HG02588 (cell line): ENCODE results near the gene ASTN1.

ENCODE experiments used
- ATAC-seq: cut with Tn5 transposase; IDR thresholded peaks from one replicate; pipeline ENCODE4 v1.9.1; 2021; ENCODE audit warnings: mild to moderate bottlenecking, moderate library complexity; ENCODE audit not compliant: unreplicated experiment

Gene ASTN1

GRCh38 chr1:176996456-176997090 lies 167.9 kb downstream of the ASTN1 start:
- ATAC-seq: no peak

DNA sequence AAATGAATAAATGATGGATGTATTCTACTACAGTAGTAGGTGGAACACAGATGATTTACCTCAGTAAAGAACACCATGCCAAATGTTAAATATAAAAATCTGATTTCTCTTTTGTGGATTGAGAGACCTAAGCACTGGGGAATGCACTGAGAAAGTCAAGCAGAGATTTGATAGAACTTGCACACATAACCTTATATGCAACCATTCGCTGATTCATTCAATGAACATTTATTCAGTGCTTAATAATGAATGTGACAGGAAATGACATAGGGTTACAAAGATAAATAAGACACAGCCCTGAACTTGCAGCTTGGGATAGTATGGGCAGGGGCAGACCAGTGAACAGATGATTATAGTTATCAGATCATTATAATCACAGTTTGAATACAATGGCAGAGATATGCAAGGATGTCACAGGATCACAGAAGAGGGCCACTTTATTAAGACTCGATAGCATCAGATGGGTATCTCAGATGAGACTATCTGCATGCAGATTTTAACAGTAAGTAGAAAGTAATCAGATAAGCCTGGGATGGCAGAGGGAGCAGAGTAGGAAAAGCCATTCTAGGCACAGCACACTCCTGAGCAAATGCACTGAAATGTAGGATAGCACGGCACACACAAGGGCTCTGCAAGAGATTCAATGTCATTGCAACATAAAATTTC lies 169.4 kb downstream of the ASTN1 start:
- ATAC-seq: no peak

DNA sequence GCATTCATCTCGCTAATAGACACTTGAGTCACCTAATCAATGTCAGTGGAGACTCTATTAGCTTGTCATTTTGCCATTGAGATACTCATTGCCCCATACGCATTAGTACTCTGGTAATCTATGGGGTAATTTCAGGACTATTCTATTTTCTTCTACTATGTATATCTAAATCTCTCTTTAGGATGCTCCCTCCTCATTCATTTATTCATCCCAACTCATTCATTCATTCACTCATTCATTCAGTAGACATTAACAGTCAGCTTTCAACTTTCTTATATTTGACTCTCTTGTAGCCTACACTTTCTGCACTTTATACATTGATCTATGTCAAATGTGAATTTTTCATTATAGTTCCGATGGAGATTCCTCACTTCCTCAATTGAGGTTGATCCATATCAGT lies 170.9 kb downstream of the ASTN1 start:
- ATAC-seq: no peak

DNA sequence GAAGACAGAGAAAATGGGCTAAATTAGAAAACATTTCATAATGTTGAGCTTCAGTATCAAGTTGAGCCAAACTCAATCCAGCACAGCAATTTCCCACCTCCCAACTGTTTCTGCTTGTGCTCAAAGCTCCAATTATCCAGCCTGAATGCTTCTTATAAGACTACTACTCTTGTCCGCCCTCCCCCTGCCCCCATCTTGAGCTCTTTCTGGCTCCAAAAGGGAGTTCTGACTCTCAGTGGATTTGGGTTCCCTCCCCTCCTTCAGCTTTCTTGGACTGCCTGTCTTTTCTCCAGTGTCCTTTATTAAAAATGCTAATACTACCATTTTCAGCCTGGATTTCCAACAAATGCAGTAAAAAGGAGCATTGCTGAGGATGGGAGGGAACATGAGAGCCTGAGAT lies 174.8 kb downstream of the ASTN1 start:
- ATAC-seq: no peak

- no peak for ATAC-seq
Measured at GRCh38 chr1:176989023-176989422, 175.5 kb downstream of the ASTN1 start.

GRCh38 chr1:176987016-176987415 lies 177.5 kb downstream of the ASTN1 start:
- no peak for ATAC-seq

DNA sequence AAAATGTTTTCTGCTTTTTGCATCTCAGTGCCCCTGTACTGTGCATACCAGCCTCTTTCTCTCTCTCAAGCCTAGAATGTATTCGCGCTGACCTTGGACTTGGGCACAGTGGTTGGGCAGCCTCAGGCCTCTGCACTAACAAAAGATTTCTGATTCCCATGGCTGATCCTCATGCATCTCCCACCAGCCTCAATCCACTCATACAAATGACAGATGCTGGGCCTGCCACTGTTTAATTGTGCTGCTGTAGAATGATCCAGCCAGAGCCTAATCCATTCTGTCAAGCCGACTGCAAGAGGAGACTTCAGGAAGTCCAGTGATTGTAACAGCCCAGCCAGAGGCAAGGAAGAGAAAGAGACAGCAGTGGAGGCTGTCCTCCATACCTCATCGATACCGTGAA lies 180.8 kb downstream of the ASTN1 start:
- ATAC-seq: no peak

DNA sequence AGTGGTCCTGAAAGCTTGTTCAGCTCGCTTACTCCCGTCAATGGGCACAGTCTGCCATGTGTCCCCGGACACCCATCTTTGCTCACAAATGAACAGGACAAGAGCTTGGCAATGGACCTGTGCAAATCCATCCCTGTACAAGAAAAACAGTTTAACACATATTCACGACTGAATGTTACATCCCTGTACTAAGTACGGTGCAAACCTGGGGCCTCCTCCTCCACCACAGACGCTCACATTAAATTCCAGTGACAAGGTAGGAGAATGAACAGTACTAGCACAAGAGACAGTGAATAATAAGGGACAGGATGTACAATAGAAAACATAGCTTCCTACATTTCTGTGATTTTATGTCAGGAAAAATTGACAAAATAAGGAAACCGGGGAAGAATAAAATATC lies 187.7 kb downstream of the ASTN1 start:
- ATAC-seq: no peak

GRCh38 chr1:176976225-176976624 lies 188.3 kb downstream of the ASTN1 start:
- no peak for ATAC-seq

- ATAC-seq: no peak
Measured at GRCh38 chr1:176964687-176965086, 199.8 kb downstream of the ASTN1 start.

GRCh38 chr1:176963181-176963580 lies 201.3 kb downstream of the ASTN1 start:
- no peak for ATAC-seq

- no peak for ATAC-seq
Measured at GRCh38 chr1:176961678-176962077, 202.8 kb downstream of the ASTN1 start.

DNA sequence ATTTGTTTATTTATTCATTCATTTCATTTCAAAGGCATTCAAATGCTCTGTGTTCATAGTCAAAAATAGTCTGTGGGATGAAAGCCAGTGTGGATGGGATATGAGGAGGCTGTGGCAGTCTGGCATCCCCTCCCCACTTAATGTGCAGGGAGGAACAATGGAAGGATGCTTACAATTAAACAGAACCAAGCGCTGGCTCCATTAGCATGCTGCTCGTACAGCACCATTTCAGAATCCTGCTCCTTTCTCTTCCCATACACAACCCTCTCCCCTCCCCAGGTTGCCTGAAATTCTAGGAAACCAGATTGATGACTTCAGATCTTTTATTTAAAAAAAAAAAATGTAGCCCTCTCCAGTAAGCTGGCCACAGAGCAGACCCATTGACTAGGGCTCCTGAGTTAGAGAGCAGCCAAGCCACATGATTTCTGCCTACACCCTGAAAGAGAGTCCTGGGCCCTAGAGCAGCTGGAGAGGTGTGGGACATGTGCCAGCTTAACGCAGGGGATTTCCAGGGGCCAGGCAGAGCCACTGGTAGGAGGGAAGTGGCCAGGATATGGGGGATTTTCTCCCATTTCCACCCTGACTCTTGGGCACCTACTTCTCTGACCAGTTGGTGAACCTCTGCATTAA lies 205.2 kb downstream of the ASTN1 start:
- ATAC-seq: no peak

GRCh38 chr1:176957603-176958002 lies 206.9 kb downstream of the ASTN1 start:
- no peak for ATAC-seq

DNA sequence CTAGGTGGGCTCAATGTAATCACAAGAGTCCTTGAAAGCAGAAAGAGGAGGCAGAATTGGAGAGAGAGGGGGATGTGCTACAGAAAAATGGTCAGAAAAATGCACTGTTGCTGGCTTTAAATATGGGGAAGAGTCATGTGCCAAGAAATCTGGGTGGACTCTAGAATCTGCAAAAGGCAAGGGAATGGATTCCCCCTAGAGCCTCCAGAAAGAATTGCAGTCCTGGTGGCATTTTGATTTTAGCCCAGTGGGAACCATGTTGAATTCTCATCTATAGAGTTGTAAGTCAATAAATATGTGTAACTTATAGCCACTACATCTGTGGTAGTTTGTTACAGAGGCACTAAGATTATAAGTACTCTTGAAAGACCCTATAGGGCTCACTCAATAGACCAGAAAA lies 210.3 kb downstream of the ASTN1 start:
- no peak for ATAC-seq

DNA sequence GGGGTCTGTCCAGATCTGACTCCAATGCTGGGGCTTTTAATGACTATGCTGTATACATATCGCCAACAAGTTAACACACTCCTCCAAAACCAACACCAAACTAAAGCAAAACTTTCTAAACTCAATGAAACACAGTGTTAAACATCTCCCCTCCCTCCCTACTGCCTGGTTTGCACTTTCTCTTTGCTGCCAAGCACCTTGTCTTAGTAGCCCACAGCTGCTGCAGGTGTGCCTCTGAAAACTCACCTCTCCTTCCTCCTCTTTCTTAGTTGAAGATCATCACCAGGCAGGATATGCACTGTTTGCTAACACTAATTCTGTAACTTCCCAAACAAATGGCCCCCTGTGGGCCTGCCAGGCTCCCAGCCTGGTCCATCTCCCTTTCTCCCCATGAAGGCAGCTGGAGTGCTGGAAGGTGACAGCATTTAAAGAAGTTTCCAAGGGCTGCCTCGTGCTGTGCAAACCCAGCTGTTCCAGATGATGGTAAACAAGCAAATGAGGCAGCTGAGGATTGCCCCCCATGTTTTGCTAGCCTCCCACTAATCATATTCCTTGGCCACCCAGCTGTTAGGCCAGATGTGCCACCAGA lies 213.7 kb downstream of the ASTN1 start:
- ATAC-seq: no peak

DNA sequence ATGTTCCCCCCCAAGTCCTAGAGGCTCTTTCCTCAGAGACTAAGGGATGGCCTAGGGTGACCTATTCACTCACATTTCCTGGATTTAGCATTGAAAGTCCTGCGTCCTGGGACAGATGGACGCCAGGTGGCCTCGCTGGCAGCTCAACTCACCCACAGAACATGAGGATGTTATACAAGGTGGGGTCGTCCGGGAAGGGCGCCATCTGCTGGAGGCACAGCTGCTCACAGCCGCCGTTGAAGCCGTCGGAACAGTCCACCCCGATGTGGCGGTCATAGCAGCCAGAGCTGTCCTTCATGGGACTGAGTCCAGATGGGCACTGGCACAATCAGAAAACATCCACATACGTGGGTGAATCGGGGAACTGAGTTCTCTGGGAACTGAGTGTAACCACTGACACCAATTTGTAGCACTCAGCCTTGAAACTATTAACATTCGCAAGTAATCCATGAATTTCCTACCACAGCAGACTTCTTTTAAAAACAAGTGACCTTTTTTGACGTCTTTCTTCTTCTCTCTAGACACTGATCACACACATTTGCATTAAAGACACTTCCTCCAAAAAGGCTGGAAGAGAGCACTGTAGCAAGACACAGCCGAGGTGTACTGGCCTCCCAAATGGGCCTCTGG lies 215.4 kb downstream of the ASTN1 start:
- ATAC-seq: peak; percentile 74

- ATAC-seq: no peak
Measured at GRCh38 chr1:176944606-176945005, 219.9 kb downstream of the ASTN1 start.

DNA sequence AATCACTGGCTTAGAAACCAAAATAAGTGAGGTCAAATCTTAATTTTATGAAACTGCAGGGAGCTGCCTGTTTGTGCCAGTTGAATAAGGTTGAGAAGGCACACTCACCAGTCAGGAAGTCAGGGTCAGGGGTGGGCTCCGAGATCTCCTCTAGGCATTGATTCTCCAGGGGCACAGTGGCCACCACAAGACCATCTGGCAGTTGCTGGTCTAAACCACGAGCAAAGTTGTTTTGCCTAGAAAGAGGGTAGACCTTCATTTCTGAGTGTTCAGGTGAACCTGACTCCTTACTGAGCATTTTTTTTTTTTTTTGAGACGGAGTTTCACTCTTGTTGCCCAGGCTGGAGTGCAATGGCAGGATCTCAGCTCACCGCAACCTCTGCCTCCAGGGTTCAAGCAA lies 220.7 kb downstream of the ASTN1 start:
- no peak for ATAC-seq

- no peak for ATAC-seq
Measured at GRCh38 chr1:176942346-176942745, 222.2 kb downstream of the ASTN1 start.

DNA sequence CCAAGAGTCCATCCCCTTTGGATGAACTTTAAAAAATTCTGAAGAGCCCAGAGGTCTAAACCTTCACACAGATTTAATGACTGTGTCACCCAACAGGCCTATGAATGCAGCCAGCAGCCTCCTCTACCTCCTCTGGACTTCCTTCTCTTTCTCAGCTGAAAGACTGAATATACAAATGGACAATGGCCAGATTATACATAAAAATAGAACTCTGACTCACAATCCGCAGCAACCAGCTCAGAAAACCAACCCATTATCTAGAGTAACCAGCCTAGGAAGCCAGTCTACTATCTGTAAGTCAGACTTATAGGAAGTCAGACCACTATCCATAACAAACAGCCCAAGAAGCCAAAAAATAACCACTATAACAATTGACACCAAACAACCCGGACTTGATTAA lies 224.5 kb downstream of the ASTN1 start:
- ATAC-seq: no peak

- no peak for ATAC-seq
Measured at GRCh38 chr1:176938375-176938774, 226.1 kb downstream of the ASTN1 start.
